GM12878 (cell line): ENCODE measurements around the gene SIMC1. TPM values are rescaled to one million over a fixed set of nuclear protein-coding genes. Genes with fewer than 3 reads are reported as not detected.
A peak's percentile ranks its signal among the peaks of the same experiment; 100 is the strongest.

Experiments used
- BCLAF1 ChIP-seq: fragments of 450-650 bp; IDR thresholded peaks from 2 replicates; pipeline ENCODE4 v1.6.1; 2017; ENCODE audit warnings: antibody characterized with exemption, mild to moderate bottlenecking, moderate library complexity
- CBFB ChIP-seq: IDR thresholded peaks from 2 replicates; pipeline ENCODE4 v1.6.1; 2016; ENCODE audit warnings: antibody characterized with exemption, low read depth
- CBX3 ChIP-seq: fragments of 200-600 bp; sonication (generic); IDR thresholded peaks from 2 replicates; pipeline ENCODE4 v1.6.1; 2016; ENCODE audit warnings: low read depth, borderline replicate concordance
- CEBPZ ChIP-seq: fragments of 150-350 bp; IDR thresholded peaks from 2 replicates; pipeline ENCODE4 v1.6.1; 2016; ENCODE audit warnings: low read depth, low read length
- DPF2 ChIP-seq: fragments of 450-650 bp; IDR thresholded peaks from 2 replicates; pipeline ENCODE4 v1.6.1; 2017; ENCODE audit warnings: mild to moderate bottlenecking
- FOXM1 ChIP-seq: IDR thresholded peaks from 2 replicates; pipeline ENCODE4 v1.6.1; 2012; ENCODE audit warnings: low read depth, mild to moderate bottlenecking, inconsistent platforms, low read length, moderate library complexity
- HCFC1 ChIP-seq: fragments of 150-350 bp; IDR thresholded peaks from 2 replicates; pipeline ENCODE4 v1.6.1; 2014; ENCODE audit warnings: low read length
- MEF2A ChIP-seq: IDR thresholded peaks from 2 replicates; pipeline ENCODE4 v1.6.1; 2011; ENCODE audit warnings: low read depth, mild to moderate bottlenecking, low read length, moderate library complexity; ENCODE audit not compliant: insufficient read depth
- MTA2 ChIP-seq: fragments of 450-650 bp; IDR thresholded peaks from 2 replicates; pipeline ENCODE4 v1.6.1; 2016; ENCODE audit warnings: low read depth, mild to moderate bottlenecking, moderate library complexity
- NBN ChIP-seq: fragments of 450-650 bp; IDR thresholded peaks from 2 replicates; pipeline ENCODE4 v1.6.1; 2016
- PBX3 ChIP-seq: IDR thresholded peaks from 2 replicates; pipeline ENCODE4 v1.6.1; 2011; ENCODE audit warnings: mild to moderate bottlenecking, low read depth, low read length, moderate library complexity; ENCODE audit not compliant: insufficient replicate concordance
- POLR2AphosphoS2 ChIP-seq: IDR thresholded peaks from 2 replicates; pipeline ENCODE4 v1.6.1; 2011; ENCODE audit warnings: low read depth, mild to moderate bottlenecking, low read length, improper control_type of control experiment, moderate library complexity
- POLR2AphosphoS5 ChIP-seq: IDR thresholded peaks from 2 replicates; pipeline ENCODE4 v1.6.1; 2011; ENCODE audit warnings: mild to moderate bottlenecking, low read length, inconsistent platforms
- POU2F2 ChIP-seq: IDR thresholded peaks from 3 replicates; pipeline ENCODE4 v1.6.1; 2011; ENCODE audit warnings: low read depth, mild to moderate bottlenecking, low read length, borderline replicate concordance
- RUNX3 ChIP-seq: IDR thresholded peaks from 2 replicates; pipeline ENCODE4 v1.6.1; 2012; ENCODE audit warnings: low read length, inconsistent platforms
- SP1 ChIP-seq: IDR thresholded peaks from one replicate; pipeline ENCODE4 v1.6.1; 2011; ENCODE audit warnings: low read depth, low read length
- SPI1 ChIP-seq: IDR thresholded peaks from 2 replicates; pipeline ENCODE4 v1.6.1; 2011; ENCODE audit warnings: low read depth, mild to moderate bottlenecking, low read length, moderate library complexity, borderline replicate concordance; ENCODE audit not compliant: insufficient read depth
- SUZ12 ChIP-seq: fragments of 200-600 bp; sonication (generic); IDR thresholded peaks from one replicate; pipeline ENCODE4 v1.6.1; 2018; ENCODE audit warnings: antibody characterized with exemption, mild to moderate bottlenecking; ENCODE audit not compliant: unreplicated experiment
- TCF7 ChIP-seq: IDR thresholded peaks from 2 replicates; pipeline ENCODE4 v1.6.1; 2014; ENCODE audit warnings: antibody characterized with exemption, borderline replicate concordance
- ZNF384 ChIP-seq: IDR thresholded peaks from 2 replicates; pipeline ENCODE4 v1.6.1; 2012; ENCODE audit warnings: low read depth, mild to moderate bottlenecking, low read length, improper control_type of control experiment, borderline replicate concordance
- polyA plus RNA-seq, 11 experiments: library from polyadenylated mRNA; depleted of rRNA in 4 of 11; unstranded in 6 of 11; stranded (reverse) in 5 of 11; fragments of >200 nt; fragmentation: Nextera tagmentation in 4 of 11; fragmentation: Illumina TruSeq in 1 of 11; extraction: Ambion mirVana in 4 of 11; extraction: Trizol in 1 of 11; gene quantifications; 1 replicate in 1 of 11; 2 replicates in 10 of 11; pipeline versions ENCODE4 v1.2.1 to v1.2.3, GENCODE V29; 2011 to 2016; ENCODE audit warnings: inconsistent platforms in 2 of 11, missing spikeins in 2 of 11, low read depth in 1 of 11
- total RNA-seq, 4 experiments: library from RNA; depleted of rRNA in 3 of 4; stranded (reverse); fragments of >200 nt in 3 of 4; fragmentation: Illumina TruSeq in 1 of 4; extraction: Trizol in 1 of 4; gene quantifications; 2 replicates each; pipeline versions ENCODE4 v1.2.1 to v1.2.3, GENCODE V29; 2013 to 2021

The SIMC1 gene
- total and polyA plus RNA-seq, 10 of the 15 experiments (the other 5 are each of a cell fraction or from before 2014, with no cell fraction given) = 3.0 to 16.5 (median 10.4) TPM

- TF ChIP-seq BCLAF1 = no peak
- peak; percentile 80; the same call in 1 of the 2 replicates for TF ChIP-seq POLR2AphosphoS2
- TF ChIP-seq NBN = peak; percentile 79; the same call in 1 of the 2 replicates
- no peak for TF ChIP-seq CBX3
- TF ChIP-seq SPI1 = no peak
- TF ChIP-seq MEF2A = peak; percentile 42; the same call in 1 of the 2 replicates
- TF ChIP-seq RUNX3 = peak; percentile 73
- TF ChIP-seq SUZ12 = no peak
- TF ChIP-seq TCF7 = no peak
- peak; percentile 37; the same call in 2 of the 3 replicates for TF ChIP-seq POU2F2
- TF ChIP-seq PBX3 = no peak
- peak; percentile 13 for TF ChIP-seq SP1
- peak; percentile 98 for TF ChIP-seq POLR2AphosphoS5
- no peak for TF ChIP-seq FOXM1
- peak; percentile 58 for TF ChIP-seq DPF2
- peak; percentile 94 for TF ChIP-seq CBFB
- no peak for TF ChIP-seq MTA2
- peak; percentile 91 for TF ChIP-seq HCFC1
- no peak for TF ChIP-seq ZNF384
- TF ChIP-seq CEBPZ = no peak
Observed at GRCh38 chr5:176361437-176362232, 123.4 kb downstream of the SIMC1 start, which contains the start of gene KIAA1191 (continued).
